Activated T-helper 1 cell treated with anti-CD3 and anti-CD28 coated beads, Interleukin-12 subunit alpha, Interleukin-12 subunit beta, Interleukin-2, Interleukin-4 antibody, amounts not matched to agents 30 ng/mL and 10 ng/mL and 1 ng/mL, durations not matched to agents 14 hours and 24 hours and 36 hours (primary cell): ENCODE measurements around the gene NKD2. TPM values are rescaled to one million over a fixed set of nuclear protein-coding genes. Genes with fewer than 3 reads are reported as not detected.

Experiments used
- DNase-seq: peaks from one replicate; pipeline ENCODE4 v3.0.0; 2021; ENCODE audit warnings: low spot score
- H3K27ac Mint-ChIP-seq: one replicate; pipeline ENCODE4 v1.8.0; 2021; ENCODE audit warnings: mild to moderate bottlenecking, mixed read lengths
- H3K27me3 Mint-ChIP-seq: one replicate; pipeline ENCODE4 v1.8.0; 2022; ENCODE audit warnings: mild to moderate bottlenecking, moderate library complexity, mixed read lengths; ENCODE audit not compliant: insufficient read depth
- H3K36me3 Mint-ChIP-seq: one replicate; pipeline ENCODE4 v1.8.0; 2021; ENCODE audit warnings: low read depth, mixed read lengths
- H3K4me1 Mint-ChIP-seq: one replicate; pipeline ENCODE4 v1.8.0; 2021; ENCODE audit warnings: low read depth, mixed read lengths
- H3K4me3 Mint-ChIP-seq: one replicate; pipeline ENCODE4 v1.8.0; 2021; ENCODE audit warnings: mild to moderate bottlenecking, moderate library complexity, mixed read lengths
- H3K9me3 Mint-ChIP-seq: one replicate; pipeline ENCODE4 v1.8.0; 2021; ENCODE audit warnings: mixed read lengths
- intact Hi-C: fragments of 100-400 bp; cut with micrococcal nuclease; formaldehyde crosslinking; loops from one replicate; pipeline ENCODE4 v1.15.1; 2024
- total RNA-seq: library from RNA; stranded (reverse); gene quantifications from 2 replicates; pipeline ENCODE4 v1.2.3, GENCODE V29; 2022

Gene NKD2
- total RNA-seq, 1 donor from 2014 or later = 2.9 TPM

GRCh38 chr5:1068895-1069719, 60.5 kb downstream of the NKD2 start:
- intact Hi-C loops = no loop called here
- Mint-ChIP-seq H3K27ac (no peak overlapping the region), H3K4me1 (no peaks in the 10 kb centered on the region)

GRCh38 chr5:1069720-1070088, 61.1 kb downstream of the NKD2 start:
- no peak overlapping the region for H3K27ac Mint-ChIP-seq
- intact Hi-C loops = no loop called here
- H3K27me3 Mint-ChIP-seq = no peaks in the 10 kb centered on the region
- H3K4me1 Mint-ChIP-seq = no peaks in the 10 kb centered on the region
- no peak for DNase-seq
- H3K36me3 Mint-ChIP-seq = no peaks in the 10 kb centered on the region
- no peaks in the 10 kb centered on the region for H3K9me3 Mint-ChIP-seq
- H3K4me3 Mint-ChIP-seq = no peak overlapping the region

More at GRCh38 chr5:1068895-1069719, 60.5 kb downstream of the NKD2 start:
- Mint-ChIP-seq H3K27me3 (no peaks in the 10 kb centered on the region), H3K4me3 (no peak overlapping the region), H3K9me3 (no peaks in the 10 kb centered on the region), H3K36me3 (no peaks in the 10 kb centered on the region)
- no peak for DNase-seq

GRCh38 chr5:1073239-1074102, 64.9 kb downstream of the NKD2 start:
- no peak for DNase-seq
- H3K27ac Mint-ChIP-seq = no peak overlapping the region
- no peaks in the 10 kb centered on the region for H3K4me1 Mint-ChIP-seq
- H3K27me3 Mint-ChIP-seq = no peaks in the 10 kb centered on the region
- H3K9me3 Mint-ChIP-seq = no peaks in the 10 kb centered on the region
- intact Hi-C loops = no loop called here
- peaks cover 1% of the 10 kb centered on the region for H3K36me3 Mint-ChIP-seq
- no peak overlapping the region for H3K4me3 Mint-ChIP-seq

GRCh38 chr5:1074226-1074625, 65.6 kb downstream of the NKD2 start:
- no peak overlapping the region for H3K4me3 Mint-ChIP-seq
- intact Hi-C loops = no loop called here
- DNase-seq = no peak
- H3K4me1 Mint-ChIP-seq = no peaks in the 10 kb centered on the region
- H3K36me3 Mint-ChIP-seq = peaks cover 2% of the 10 kb centered on the region
- H3K9me3 Mint-ChIP-seq = no peaks in the 10 kb centered on the region
- H3K27ac Mint-ChIP-seq = no peak overlapping the region
- H3K27me3 Mint-ChIP-seq = no peaks in the 10 kb centered on the region

GRCh38 chr5:1074816-1075554, 66.4 kb downstream of the NKD2 start:
- H3K4me1 Mint-ChIP-seq = no peaks in the 10 kb centered on the region
- H3K27ac Mint-ChIP-seq = no peak overlapping the region
- no peak for DNase-seq
- no peaks in the 10 kb centered on the region for H3K27me3 Mint-ChIP-seq
- H3K9me3 Mint-ChIP-seq = no peaks in the 10 kb centered on the region
- peaks cover 2% of the 10 kb centered on the region for H3K36me3 Mint-ChIP-seq
- intact Hi-C loops = no loop called here
- no peak overlapping the region for H3K4me3 Mint-ChIP-seq

GRCh38 chr5:1075555-1075881, 66.9 kb downstream of the NKD2 start:
- DNase-seq = no peak
- H3K9me3 Mint-ChIP-seq = no peaks in the 10 kb centered on the region
- intact Hi-C loops = no loop called here
- H3K27me3 Mint-ChIP-seq = no peaks in the 10 kb centered on the region
- no peak overlapping the region for H3K4me3 Mint-ChIP-seq
- H3K36me3 Mint-ChIP-seq = peaks cover 2% of the 10 kb centered on the region
- no peaks in the 10 kb centered on the region for H3K4me1 Mint-ChIP-seq
- no peak overlapping the region for H3K27ac Mint-ChIP-seq

- Mint-ChIP-seq H3K9me3 (no peaks in the 10 kb centered on the region), H3K4me1 (no peaks in the 10 kb centered on the region)
- intact Hi-C loops = no loop called here
These were observed 67.3 kb downstream of the NKD2 start for GRCh38 chr5:1075931-1076330.

GRCh38 chr5:1076406-1076805, 67.8 kb downstream of the NKD2 start:
- no peaks in the 10 kb centered on the region for H3K4me1 Mint-ChIP-seq

More at GRCh38 chr5:1075931-1076330, 67.3 kb downstream of the NKD2 start:
- H3K36me3 Mint-ChIP-seq = peaks cover 6% of the 10 kb centered on the region
- no peak overlapping the region for H3K4me3 Mint-ChIP-seq
- no peaks in the 10 kb centered on the region for H3K27me3 Mint-ChIP-seq
- DNase-seq = no peak
- no peak overlapping the region for H3K27ac Mint-ChIP-seq

GRCh38 chr5:1077026-1077425, 68.4 kb downstream of the NKD2 start:
- H3K4me3 Mint-ChIP-seq = no peak overlapping the region
- no peaks in the 10 kb centered on the region for H3K9me3 Mint-ChIP-seq
- H3K4me1 Mint-ChIP-seq = no peaks in the 10 kb centered on the region
- no peaks in the 10 kb centered on the region for H3K27me3 Mint-ChIP-seq
- intact Hi-C loops = no loop called here
- DNase-seq = no peak
- peaks cover 9% of the 10 kb centered on the region for H3K36me3 Mint-ChIP-seq
- no peak overlapping the region for H3K27ac Mint-ChIP-seq

More at GRCh38 chr5:1076406-1076805, 67.8 kb downstream of the NKD2 start:
- intact Hi-C loops = no loop called here
- Mint-ChIP-seq H3K27ac (no peak overlapping the region), H3K9me3 (no peaks in the 10 kb centered on the region), H3K36me3 (peaks cover 9% of the 10 kb centered on the region), H3K4me3 (no peak overlapping the region), H3K27me3 (no peaks in the 10 kb centered on the region)
- DNase-seq = no peak

GRCh38 chr5:1077491-1078020, 69.0 kb downstream of the NKD2 start:
- Mint-ChIP-seq H3K4me1 (no peaks in the 10 kb centered on the region), H3K9me3 (no peaks in the 10 kb centered on the region), H3K27me3 (no peaks in the 10 kb centered on the region), H3K27ac (no peak overlapping the region), H3K36me3 (peaks cover 9% of the 10 kb centered on the region), H3K4me3 (no peak overlapping the region)
- no peak for DNase-seq
- intact Hi-C loops = no loop called here

GRCh38 chr5:1078206-1078605, 69.6 kb downstream of the NKD2 start:
- Mint-ChIP-seq H3K27ac (no peak overlapping the region), H3K4me3 (no peak overlapping the region), H3K27me3 (no peaks in the 10 kb centered on the region), H3K36me3 (peaks cover 11% of the 10 kb centered on the region), H3K9me3 (no peaks in the 10 kb centered on the region), H3K4me1 (no peaks in the 10 kb centered on the region)
- DNase-seq = no peak
- intact Hi-C loops = no loop called here

GRCh38 chr5:1078851-1079250, 70.2 kb downstream of the NKD2 start:
- H3K27ac Mint-ChIP-seq = no peak overlapping the region
- intact Hi-C loops = no loop called here
- peaks cover 14% of the 10 kb centered on the region for H3K36me3 Mint-ChIP-seq
- no peak for DNase-seq
- H3K9me3 Mint-ChIP-seq = no peaks in the 10 kb centered on the region
- H3K4me1 Mint-ChIP-seq = no peaks in the 10 kb centered on the region
- H3K4me3 Mint-ChIP-seq = no peak overlapping the region
- no peaks in the 10 kb centered on the region for H3K27me3 Mint-ChIP-seq
